Occipital lobe (tissue), 2 donors: ENCODE results near the gene JAKMIP1. TPM values are rescaled to one million over a fixed set of nuclear protein-coding genes. Genes with fewer than 3 reads are reported as not detected.

Source experiments
- DNase-seq: peaks from one replicate; lab custom pipeline; 2025; lab: John Stamatoyannopoulos, UW
- total RNA-seq: library from RNA; depleted of rRNA; stranded (reverse); fragments of >200 nt; gene quantifications from one replicate; pipeline ENCODE4 v1.2.3, GENCODE V29; 2014

Gene JAKMIP1
- 44.5 TPM for total RNA-seq

DNA sequence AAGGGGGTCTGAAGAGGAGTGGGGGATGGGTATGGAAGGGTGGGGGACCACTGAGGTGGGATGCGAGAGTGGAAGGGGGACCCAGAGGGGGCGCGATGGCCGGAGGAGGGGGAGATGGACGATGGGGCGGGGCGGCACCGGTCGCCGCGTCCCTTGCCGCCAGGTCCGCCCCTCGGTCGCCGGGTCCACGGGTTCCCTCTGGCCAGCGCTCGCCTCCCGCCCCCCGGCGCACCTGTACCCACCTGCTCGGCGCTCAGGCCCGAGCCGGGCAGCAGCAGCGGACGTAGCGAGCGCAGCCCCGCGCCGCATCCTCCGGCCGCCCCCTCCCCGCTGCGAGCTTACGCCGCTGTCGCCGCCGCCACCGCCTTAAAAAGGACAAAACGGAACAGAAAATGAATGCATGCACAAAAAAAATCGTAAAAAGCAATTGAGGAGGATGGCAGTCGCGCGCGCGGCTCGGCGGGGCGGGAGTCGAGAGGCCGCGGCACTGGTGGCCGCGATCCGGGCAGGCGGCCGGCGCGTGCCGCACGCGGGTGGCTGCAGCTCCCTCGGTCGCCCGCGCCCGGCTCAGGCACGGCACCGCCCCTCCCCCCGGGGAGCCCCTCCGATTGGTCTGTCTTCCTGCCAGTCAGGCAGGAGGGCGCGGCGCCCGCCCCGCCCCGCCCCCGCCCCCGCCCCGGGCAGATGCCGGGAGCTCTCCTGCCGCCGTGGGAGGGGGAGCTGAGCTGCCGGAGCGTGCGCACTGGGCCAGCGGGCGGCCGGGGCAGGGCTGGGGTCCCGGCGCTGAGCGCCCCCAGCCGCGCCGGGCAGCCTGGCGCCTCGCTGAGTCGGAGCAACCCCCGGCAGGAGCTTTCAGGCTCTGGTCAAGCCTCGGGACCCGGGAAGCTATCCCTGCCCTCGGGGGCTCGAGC, at the start of gene JAKMIP1:
Gene JAKMIP1, minus strand, starts transcription at position 539 of the 911 bp plus-strand sequence. CDS start 87,699 bp downstream, outside the sequence.
- peak; percentile 90 for DNase-seq

DNA sequence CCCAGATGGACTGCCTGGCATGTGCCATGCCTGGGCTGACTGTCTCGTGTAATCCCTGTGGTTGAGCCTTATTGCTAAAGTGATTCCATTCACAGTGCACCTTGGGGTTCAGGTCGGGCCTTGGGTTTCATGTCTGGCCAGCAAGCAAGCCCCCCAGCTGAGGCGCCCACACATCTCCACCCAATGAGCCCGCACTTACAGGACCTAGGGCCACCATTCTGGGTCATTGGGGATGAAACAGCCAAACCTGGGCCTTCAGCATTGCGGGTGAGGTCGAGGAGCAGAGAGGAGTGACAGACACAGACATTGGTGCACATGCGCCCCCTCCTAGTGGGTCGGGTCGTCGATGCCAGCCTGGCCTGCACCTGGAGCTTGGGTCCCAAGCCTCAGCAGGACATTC, 48.0 kb upstream of the JAKMIP1 start:
- no peak for DNase-seq

DNA sequence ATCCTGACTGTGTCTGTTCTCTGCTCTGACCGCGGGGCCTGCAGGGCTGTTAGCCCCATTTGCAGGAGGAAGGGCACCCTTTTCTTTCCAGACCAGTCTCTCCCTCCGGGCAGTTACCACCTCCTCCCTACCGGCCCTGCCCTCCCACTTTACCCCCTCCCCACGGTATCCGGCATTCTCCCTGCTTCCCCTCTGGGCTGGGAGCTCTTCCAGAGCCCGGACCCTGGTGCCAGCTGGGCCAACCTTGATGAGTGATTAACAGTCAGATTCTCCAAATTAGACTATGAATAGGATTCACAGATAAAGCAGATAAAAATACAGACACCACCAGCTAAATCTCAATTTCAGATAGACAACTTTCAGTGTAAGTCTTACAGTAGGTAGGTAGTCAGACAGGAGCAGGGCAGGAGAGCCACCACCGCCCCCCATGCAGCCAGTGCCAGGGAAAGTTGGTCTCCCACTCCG, 45.9 kb upstream of the JAKMIP1 start:
- no peak for DNase-seq

DNA sequence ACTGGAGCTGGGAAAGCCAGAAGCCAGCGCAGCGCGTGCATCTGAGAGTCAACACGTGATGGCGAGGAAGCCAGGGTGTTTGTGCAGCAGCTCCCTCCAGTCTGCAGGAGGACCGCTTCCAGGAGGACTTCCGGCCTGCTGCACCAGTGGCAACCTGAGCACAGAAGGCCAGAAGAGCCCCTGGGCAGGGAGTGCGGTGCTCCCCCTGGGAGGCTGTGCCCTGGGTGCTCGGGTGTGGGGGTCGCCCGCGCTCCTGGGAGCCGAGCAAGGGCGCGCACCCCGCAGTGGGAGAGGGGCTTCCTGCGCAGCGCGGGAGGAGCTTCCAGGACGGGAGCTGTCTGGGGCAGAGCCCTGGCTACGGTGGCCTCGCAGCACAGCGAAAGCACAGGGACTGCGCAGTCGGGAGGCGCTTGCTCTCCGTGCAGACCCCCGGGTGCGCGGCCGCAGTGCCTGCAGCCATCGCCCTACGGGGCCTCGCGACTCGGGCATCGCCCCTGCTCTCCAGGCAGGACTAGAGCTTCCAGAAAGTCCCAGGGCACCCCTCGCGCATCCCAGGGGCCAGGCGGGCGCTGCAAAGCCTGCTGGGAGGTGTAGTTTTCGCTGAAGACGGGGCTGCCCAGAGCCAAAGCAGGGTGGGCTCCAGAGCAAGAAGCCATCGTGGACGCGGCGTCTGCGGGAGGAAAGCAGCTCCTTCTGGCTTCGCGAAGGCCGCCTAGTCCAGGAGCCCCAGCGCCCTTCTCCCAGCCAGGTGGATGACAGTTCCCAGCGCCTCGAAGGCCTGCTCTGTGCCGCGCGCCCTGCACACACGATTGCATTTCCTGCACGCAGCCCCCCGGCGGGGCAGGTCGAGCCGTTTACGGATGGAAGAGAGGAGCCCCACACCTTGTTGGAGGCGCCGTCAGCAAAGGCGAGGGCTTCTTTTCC, 45.2 kb upstream of the JAKMIP1 start:
- peak; percentile 68 for DNase-seq

DNA sequence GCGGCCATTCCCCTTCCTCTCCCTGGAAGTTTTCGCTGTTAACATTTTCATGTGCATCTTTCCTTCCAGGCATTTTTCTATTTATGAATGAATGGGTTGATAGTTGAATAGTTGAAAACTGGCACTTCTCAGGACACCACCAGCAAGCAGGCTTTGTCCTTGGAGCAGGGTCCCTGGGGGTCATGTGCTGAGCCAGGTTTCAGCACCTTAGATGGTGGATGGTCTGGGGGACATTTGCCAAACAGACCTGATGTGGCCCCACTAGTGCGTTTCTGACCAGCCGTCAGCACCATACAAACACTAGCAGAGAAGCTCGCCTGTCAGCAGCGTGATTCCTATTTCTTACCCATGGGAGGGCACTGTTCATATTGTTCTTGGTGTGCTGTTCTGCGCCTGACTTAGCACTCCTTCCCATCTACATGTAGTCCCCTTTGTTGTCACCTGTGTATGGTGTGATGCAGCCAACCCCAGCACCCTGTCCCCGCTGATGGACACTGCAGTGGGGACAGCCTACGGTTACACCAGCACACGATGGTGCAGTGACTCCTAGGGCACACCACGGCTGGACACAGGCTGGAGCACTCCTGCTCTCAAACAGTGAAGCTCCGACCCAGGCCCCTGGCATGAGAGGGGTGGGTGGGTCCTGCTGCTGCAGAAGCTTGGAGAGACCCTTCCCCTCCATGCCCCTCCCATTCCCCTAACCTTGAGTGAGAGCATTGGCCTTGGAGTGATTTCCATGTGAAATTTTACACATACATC, 42.1 kb upstream of the JAKMIP1 start:
- DNase-seq: no peak

DNA sequence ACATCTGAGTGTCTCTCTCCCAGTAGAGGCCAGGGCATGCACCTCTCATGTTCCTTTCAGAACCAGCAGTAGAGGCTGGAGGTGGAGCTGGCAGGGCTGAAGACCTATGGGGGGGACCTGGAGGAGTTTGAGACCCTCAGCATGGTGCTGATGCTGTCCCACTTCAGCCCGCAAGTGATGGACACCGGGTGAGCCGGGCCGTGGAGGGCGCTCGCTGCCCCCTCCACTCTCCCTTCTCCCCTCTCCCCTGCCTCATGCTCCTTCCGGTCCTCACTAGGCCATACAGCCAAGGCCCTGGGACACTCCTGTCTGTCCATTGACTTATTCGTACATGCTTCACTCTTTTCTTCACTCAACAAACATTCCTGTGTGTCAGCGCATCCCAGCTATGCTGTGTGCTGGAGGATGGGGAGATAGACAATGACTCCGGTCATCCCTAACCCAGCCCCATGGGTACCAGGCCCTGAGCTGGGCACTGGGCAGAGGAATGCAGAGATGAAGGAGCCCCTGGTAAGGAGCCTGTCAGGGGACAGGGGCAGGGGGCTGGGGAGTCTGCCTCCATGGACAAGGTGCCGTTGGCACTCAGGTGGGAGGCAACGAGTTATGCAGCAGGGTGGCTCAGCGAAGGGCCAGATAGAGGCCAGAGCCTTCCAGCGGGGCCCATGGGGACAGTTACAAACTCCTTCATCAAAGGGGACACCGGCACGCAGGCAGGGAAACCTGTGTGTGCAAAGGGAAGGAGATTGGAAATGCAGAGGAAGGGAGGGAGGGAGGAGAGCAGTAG, 40.9 kb upstream of the JAKMIP1 start:
- DNase-seq: no peak

DNA sequence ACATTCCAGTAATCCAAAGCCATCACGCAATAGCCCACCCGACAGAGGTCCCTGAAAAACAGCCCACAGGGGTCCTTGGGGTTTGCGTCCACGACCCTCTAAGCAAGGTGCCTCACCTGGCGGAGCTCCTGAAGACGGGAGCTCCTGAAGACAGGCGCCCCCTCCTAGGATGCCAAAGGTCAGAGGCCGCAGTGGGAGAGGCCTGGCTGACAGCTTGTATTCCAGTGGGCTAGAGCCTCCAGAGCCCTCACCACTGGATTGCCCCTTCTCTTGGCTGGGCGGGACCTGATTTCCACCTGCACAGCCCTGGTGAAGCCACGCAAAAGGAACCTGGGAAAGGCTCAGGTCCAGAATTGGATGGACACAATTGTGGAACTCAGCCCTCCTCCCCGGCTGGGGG, 39.6 kb upstream of the JAKMIP1 start:
- DNase-seq: no peak

DNA sequence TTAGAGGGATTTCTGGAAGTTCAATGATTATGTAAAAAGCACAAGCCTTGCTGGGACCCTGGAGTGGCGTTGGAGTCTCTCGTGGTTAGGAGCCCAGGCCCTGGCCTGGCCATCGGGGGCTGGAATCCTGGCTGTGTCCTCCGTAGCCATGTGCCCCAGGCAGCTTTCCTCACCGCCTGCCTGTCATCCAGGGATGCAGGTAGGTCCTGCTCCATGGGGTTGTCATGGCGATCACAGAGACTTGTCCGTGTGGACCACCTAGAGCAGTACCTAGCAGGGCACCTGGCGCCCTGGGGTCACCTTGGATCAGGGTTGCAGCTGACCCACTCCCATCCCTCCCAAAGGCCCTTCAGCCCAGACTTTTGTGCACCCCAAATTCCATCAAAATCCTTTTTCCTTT, 39.1 kb upstream of the JAKMIP1 start:
- no peak for DNase-seq

DNA sequence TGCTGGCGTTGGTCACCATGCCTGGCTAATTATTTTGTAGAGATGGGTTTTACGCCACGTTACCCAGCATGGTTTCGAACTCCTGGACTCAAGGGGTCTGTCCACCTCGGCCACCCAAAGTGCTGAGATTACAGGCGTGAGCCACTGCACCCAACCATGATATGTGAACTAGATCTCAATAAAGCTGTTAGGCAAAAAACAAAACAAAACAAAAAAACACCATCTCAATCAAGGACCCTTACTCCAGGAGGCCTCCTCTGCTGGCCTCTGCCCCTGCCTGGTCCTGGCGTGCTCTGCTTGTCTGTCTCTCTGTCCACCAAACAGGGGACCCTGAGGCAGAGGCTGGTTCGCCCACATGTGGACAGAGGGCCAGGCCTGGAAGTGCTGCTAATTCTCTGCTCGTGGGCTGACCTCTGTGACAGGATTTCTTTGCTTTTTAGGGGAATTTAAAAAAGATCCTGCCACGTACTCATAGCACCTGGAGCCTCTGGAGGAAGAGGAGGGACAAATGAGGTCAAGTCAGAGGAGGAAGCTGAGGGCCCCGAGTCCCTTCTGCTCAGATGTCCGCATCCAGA, 36.6 kb upstream of the JAKMIP1 start:
- DNase-seq: no peak

DNA sequence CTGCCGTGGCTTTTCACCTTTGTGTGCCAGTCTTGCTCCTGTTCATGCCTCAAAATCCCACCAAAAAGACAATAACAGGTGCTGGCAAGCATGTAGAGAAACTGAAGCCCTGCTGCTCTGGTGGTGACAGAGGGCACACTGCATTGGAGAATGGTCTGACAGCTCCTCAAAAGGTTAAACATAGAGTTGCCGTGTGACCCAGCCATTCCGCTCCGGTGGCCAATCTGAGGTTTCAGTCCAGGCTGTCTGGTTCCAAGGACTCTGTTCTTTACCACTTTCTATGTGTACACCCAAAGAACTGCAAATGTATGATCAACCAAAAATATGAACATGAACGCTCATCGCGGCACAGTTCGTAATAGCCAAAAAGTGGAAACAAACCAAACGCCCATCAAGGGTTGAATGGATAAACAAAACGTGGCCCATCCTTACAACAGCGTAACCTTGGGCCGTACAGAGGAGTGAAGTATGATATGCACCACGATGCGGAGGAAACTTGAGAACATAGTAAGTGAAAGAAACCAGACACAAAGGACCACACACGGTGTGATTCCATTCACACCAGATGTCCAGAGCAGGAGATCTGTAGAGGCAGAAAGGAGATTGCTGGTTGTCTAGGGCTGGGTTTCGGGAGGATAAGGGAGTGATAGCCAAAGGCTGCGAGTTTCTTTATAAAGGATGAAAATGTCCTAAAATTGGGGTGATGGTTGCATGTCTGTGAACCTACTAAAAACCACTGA, 35.7 kb upstream of the JAKMIP1 start:
- no peak for DNase-seq

DNA sequence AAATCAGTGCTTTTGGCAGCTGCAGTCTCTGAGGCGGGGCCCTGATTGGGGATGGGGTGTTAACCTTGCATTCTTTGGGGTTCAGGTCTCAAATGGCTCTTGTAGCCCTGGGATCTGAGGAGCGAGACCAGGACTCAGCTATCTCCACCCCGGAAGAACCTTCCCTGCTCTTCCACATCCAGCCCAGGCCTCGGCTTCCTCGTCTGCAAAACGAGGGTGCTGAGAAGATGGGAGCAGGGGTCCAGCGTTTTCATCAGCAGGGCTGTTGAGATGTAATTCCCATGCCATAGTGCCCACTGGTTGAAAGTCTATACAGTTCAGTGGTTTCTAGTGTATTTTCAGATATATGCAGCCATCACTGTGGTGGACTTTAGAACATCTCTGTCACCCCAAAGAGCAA, 34.7 kb upstream of the JAKMIP1 start:
- DNase-seq: no peak

DNA sequence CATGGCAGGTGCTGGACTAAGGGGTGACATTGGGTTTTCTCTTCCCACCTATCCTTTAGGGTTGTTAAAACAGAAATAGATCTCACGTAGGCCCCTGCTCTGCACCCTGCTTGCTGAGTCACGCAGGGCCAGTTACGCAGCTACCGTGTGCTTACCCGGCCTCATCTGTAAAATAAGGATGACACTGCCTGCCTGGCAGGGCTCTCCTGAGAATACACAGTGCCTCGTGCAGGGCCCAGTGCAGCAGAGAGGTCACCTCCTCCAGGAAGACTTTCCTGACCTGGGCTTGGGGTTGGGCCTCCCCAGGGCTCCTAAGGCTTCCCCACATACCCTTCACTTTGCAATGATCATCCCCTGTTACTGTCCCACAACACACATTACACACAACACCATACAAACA, 33.6 kb upstream of the JAKMIP1 start:
- no peak for DNase-seq

DNA sequence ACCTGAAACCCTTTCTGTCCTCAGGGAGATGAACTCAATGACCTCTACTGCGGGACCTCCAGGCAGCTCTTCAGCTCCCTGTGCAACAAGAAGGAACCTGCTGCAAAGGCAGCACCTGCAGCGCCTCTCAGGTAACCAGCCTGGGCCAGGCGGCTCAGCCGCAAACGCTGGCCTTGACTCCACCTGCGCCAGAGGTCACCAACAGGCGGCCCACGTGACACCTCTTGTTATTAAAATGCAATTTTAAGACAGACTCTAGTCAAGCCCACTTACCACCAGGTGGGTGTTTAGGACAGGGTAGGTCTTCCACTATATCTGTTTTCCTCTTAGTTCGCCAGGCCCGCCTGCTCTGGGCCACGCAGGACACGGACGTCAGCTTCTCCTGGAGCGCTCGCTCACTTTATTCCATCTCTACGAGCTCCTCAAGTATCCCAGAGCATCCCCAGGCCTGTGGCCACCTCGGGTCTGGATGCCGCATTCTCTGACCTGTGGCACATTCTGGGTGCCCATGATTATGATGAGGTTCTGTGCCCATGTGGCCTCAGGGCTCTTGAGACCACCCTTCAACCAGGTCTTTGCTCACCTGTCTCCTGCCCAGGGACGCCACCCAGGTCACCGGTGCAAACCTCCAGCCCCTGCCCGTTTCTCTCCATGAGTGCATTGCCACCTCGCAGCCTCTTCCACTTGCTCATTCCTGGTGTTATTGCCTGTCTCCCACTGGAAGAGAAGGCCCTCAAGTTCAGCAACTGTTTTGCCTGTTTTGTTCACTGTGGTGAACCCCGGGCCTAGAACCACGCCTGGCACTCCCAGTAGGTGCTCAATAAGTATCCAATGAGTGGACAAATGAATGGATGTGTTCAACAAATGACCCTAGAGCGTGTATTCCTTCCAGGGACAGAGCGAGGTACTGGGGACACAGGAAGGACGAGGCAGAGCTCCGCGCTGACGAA, 32.8 kb upstream of the JAKMIP1 start:
- no peak for DNase-seq

DNA sequence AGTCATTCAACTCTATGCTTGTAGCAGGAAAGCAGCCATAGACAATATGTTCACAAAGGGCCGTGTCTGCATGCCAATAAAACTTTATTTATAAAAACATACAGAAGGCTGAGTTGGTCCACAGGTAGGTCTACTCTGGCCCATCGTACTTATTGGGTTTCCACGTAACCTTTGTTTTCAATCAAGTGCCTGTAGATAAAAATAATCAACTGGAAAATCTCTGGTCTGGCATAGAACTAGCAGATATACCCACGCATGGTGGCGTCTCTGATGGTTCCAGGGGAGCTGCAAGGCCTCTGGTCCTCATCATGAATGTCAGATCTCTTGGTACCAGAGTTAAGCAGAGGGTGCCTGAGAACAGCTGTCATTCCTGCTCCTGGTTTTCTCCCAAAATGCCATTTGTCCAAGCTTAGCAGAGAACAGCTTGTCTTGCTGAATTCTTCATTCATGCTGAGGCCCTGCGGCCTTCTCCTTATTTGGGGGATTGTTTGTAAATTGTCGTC, 31.4 kb upstream of the JAKMIP1 start:
- no peak for DNase-seq

DNA sequence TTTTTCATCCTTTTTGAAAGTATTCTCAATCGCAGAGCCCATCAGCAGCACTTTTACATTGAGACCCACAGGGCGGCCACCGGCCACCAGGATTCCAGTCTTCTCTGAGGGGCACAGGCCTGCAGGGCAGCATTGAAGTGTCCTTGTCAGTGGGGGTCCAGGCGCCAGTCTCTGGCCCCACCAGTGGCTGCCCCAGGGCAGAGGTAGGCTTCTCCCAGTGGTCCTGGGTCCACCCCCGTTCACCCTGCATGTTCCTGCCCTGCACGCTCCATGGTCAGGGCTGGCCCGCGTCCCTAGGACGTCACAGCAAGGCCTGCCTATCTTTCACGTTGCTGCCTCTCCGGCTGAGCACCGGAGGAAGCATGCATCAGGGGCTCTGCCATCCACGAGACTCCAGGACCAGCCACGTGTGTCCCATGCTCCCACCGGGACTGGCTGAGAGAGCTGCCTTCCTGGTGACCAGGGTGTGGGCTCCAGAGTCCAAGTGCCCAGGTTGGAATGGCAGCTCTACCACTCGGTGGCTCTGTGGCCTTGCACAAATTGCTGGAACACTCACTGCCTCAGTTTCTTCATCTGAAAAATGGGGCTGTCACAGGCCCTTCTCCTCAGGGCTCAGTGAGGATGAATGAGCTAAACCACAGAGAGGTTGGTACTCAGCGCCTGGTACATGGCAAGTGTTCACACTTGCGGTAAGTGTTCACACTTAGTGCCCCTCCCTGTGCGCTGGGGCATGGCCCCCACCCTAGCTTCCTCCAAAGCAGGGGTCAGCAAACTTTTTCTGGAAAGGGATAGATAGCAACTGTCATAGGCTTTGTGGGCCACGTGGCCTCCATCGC, 30.7 kb upstream of the JAKMIP1 start:
- DNase-seq: no peak

DNA sequence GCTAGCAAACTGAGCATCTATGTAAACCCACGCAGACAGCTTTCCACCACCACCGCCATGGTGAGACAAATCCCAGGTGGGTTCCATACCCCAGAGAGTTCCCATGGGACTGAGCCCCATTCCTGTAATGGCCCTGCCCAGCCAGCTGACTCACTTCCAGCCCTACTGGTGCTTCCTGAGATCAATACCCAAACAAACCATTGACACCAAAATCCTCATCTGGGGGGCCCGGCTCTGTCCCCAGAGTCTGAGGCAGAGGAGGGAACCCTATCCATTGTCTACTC, 30.1 kb upstream of the JAKMIP1 start:
- DNase-seq: no peak

DNA sequence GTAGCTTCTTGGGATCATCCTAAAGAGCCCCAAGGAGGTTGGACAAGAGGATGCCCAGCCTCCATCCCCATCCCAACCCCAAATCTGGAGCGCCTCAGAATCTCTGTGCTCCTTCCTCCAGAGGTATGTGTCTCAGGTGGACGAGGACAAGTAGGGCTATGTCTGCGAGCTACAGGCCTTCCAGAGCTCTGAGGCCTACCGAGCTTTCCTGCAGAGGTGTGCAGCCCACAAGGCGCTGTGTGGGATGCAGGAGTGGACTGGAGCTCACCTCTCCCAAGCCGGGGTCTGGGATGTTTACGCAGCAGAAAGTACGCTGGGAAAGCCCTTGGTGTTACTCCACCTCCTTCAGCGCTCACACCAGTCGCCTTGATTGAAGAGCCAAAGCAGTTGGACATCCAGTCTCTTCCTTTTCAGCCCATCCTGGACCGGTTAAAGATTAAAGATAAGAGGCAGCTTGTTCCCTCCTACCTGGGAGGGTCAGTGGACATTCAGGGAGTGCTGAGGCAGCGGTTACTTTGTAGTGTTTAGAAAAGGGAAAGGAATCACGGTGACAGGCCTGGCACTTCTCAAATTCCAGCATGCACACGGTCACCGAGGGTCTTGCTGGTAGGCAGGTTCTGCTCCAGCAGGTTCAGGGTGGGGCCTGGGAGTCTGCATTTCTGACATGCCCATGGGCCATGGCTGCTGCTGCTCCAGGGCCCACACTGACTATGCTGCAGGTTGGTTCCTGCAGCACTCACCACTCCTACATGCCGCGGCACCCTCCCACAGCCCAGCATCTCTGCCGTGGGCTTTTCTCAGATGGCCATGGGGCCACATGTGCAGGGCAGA, 29.5 kb upstream of the JAKMIP1 start:
- DNase-seq: no peak
